ENCODE measurements around the gene PTRH2. TPM values are rescaled to one million over a fixed set of nuclear protein-coding genes. Genes with fewer than 3 reads are reported as not detected.

The PTRH2 gene
- total and polyA plus RNA-seq, 4 donors, result 10.5 to 66.0 (median 29.1) TPM

DNA sequence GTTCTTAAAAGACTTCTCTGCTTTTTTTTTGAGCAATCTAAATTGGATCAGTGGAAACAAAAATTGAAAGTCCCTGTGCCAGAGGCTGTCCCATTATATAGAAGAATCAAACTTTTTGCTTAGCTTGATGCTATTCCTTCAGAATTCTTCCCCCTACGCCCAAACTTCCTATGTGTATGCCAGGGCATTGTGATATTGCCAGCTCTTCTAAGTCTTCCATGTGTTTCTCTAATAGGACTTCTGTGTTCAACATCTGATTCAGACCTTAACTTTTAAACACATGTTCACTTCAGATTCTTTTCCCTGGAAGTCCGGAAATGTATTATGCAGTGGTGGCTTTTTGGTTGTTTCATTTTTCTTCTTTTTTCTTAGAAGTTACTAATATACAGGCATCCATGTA lies 18.7 kb downstream of the PTRH2 start:
- no peak for TF ChIP-seq CTCF (IDR thresholded peaks at IDR 0.05; ENCODE audit: control extremely low read depth, extremely low read depth)
- ATAC-seq (ENCODE audit: insufficient read depth, low FRiP score) (no peak), DNase-seq (no peak)
- Histone ChIP-seq H3K27me3 (ENCODE audit: control insufficient read depth in 3 of 3, insufficient read depth in 3 of 3, low read length in 2 of 3) (no peaks in the 10 kb centered on the region), H3K27ac (ENCODE audit: low read depth in 1 of 2, low read length in 1 of 2) (no peak overlapping the region), H3K36me3 (ENCODE audit: control insufficient read depth in 4 of 4, insufficient read depth in 4 of 4, low read length in 4 of 4) (peaks cover 22 to 48% (median 40%) of the 10 kb centered on the region in 4 donors), H3K9ac (ENCODE audit: insufficient read depth in 1 of 2, low read length in 2 of 2) (no peak overlapping the region), H3K4me3 (no peak overlapping the region), H3K9me3 (ENCODE audit: control insufficient read depth in 4 of 4, insufficient read depth in 3 of 4, low read length in 3 of 4) (no peaks in the 10 kb centered on the region), H3K4me1 (ENCODE audit: control insufficient read depth in 5 of 5, insufficient read depth in 5 of 5, low read length in 5 of 5) (no peaks in the 10 kb centered on the region)
- WGBS, 2 donors, result 85 to 92% methylated on average over 2 of the region's 2 CpGs

GRCh38 chr17:59688008-59688407 lies 19.2 kb downstream of the PTRH2 start:
- no peaks in the 10 kb centered on the region for H3K4me1 ChIP-seq (ENCODE audit: control insufficient read depth in 5 of 5, insufficient read depth in 5 of 5, low read length in 5 of 5)
- peaks cover 23 to 49% (median 42%) of the 10 kb centered on the region in 4 donors for H3K36me3 ChIP-seq (ENCODE audit: control insufficient read depth in 4 of 4, insufficient read depth in 4 of 4, low read length in 4 of 4)
- ATAC-seq (ENCODE audit: insufficient read depth, low FRiP score), result no peak

DNA sequence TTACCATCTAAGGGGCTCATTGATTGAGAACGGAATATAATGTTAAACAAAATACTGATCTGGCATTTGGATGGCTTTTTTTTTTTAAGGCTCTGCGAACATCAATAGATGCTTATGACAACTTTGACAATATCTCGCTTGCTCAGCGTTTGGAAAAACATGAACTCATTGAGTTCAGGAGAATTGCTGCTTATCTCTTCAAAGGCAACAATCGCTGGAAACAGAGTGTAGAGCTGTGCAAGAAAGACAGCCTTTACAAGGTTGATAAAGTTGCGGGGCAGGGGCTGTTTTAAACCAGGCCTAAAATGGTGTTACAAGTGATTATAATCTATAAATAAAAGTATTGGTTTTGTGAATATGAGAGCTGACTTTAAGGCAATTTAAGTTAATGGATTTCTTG lies 22.3 kb downstream of the PTRH2 start:
- no peak for TF ChIP-seq CTCF (IDR thresholded peaks at IDR 0.05; ENCODE audit: control extremely low read depth, extremely low read depth)
- H3K9me3 ChIP-seq (ENCODE audit: control insufficient read depth in 4 of 4, insufficient read depth in 3 of 4, low read length in 3 of 4), result no peaks in the 10 kb centered on the region
- no peaks in the 10 kb centered on the region for H3K4me1 ChIP-seq (ENCODE audit: control insufficient read depth in 5 of 5, insufficient read depth in 5 of 5, low read length in 5 of 5)
- H3K9ac ChIP-seq (ENCODE audit: insufficient read depth in 1 of 2, low read length in 2 of 2), result no peak overlapping the region
- DNase-seq (no peak), ATAC-seq (ENCODE audit: insufficient read depth, low FRiP score) (no peak)
- WGBS, 2 donors, result 89 to 94% methylated on average over 6 of the region's 6 CpGs
- H3K27me3 ChIP-seq (ENCODE audit: control insufficient read depth in 3 of 3, insufficient read depth in 3 of 3, low read length in 2 of 3), result no peaks in the 10 kb centered on the region
- no peak overlapping the region for H3K4me3 ChIP-seq
- peaks cover 32 to 55% (median 49%) of the 10 kb centered on the region in 4 donors for H3K36me3 ChIP-seq (ENCODE audit: control insufficient read depth in 4 of 4, insufficient read depth in 4 of 4, low read length in 4 of 4)
- no peak overlapping the region for H3K27ac ChIP-seq (ENCODE audit: low read depth in 1 of 2, low read length in 1 of 2)

More at GRCh38 chr17:59688008-59688407, 19.2 kb downstream of the PTRH2 start:
- 88% methylated on average over 1 of the region's 1 CpG for WGBS, 2 donors
- no peak overlapping the region for H3K27ac ChIP-seq (ENCODE audit: low read depth in 1 of 2, low read length in 1 of 2)
- no peaks in the 10 kb centered on the region for H3K27me3 ChIP-seq (ENCODE audit: control insufficient read depth in 3 of 3, insufficient read depth in 3 of 3, low read length in 2 of 3)
- no peak for DNase-seq
- no peak overlapping the region for H3K4me3 ChIP-seq
- H3K9me3 ChIP-seq (ENCODE audit: control insufficient read depth in 4 of 4, insufficient read depth in 3 of 4, low read length in 3 of 4), result no peaks in the 10 kb centered on the region
- H3K9ac ChIP-seq (ENCODE audit: insufficient read depth in 1 of 2, low read length in 2 of 2), result no peak overlapping the region
- TF ChIP-seq CTCF (IDR thresholded peaks at IDR 0.05; ENCODE audit: control extremely low read depth, extremely low read depth), result no peak

- H3K36me3 ChIP-seq (ENCODE audit: control insufficient read depth in 4 of 4, insufficient read depth in 4 of 4, low read length in 4 of 4), result peaks cover 33 to 57% (median 51%) of the 10 kb centered on the region in 4 donors
- no peak overlapping the region for H3K9ac ChIP-seq (ENCODE audit: insufficient read depth in 1 of 2, low read length in 2 of 2)
These were observed 23.9 kb downstream of the PTRH2 start for GRCh38 chr17:59683283-59683682.

More at GRCh38 chr17:59683283-59683682, 23.9 kb downstream of the PTRH2 start:
- Histone ChIP-seq H3K4me3 (no peak overlapping the region), H3K9me3 (ENCODE audit: control insufficient read depth in 4 of 4, insufficient read depth in 3 of 4, low read length in 3 of 4) (no peaks in the 10 kb centered on the region), H3K4me1 (ENCODE audit: control insufficient read depth in 5 of 5, insufficient read depth in 5 of 5, low read length in 5 of 5) (no peaks in the 10 kb centered on the region), H3K27ac (ENCODE audit: low read depth in 1 of 2, low read length in 1 of 2) (no peak overlapping the region), H3K27me3 (ENCODE audit: control insufficient read depth in 3 of 3, insufficient read depth in 3 of 3, low read length in 2 of 3) (no peaks in the 10 kb centered on the region)
- no peak for DNase-seq
- TF ChIP-seq CTCF (IDR thresholded peaks at IDR 0.05; ENCODE audit: control extremely low read depth, extremely low read depth), result no peak
- ATAC-seq (ENCODE audit: insufficient read depth, low FRiP score), result no peak
